K562 (cell line): ENCODE measurements around the gene KIF3A. TPM values are rescaled to one million over a fixed set of nuclear protein-coding genes. Genes with fewer than 3 reads are reported as not detected.
A peak's percentile ranks its signal among the peaks of the same experiment; 100 is the strongest.

ENCODE experiments used
- ATAC-seq: fragments of 200-7000 bp; cut with Tn5 transposase; 3 replicates; pipeline ENCODE4 v1.9.1; 2020; ENCODE audit warnings: moderate library complexity
- BruUV-seq: library from RNA; stranded (reverse); fragments of 400-500 nt; replicated peaks from 2 replicates; lab custom pipeline; 2021; lab: Mats Ljungman, UMichigan
- CTCF ChIA-PET: fragments of 300-600 bp; formaldehyde crosslinking; extraction: SDS; loops from one replicate; lab custom pipeline; 2021; ENCODE audit warnings: low intra/inter-chr PET ratio; lab: Yijun Ruan, JAX
- POLR2A ChIA-PET: fragments of 300-600, 350-650 bp; sonication (Branson Sonifier 250); formaldehyde crosslinking; extraction: SDS; loops from one replicate; lab custom pipeline; 2021; ENCODE audit warnings: antibody characterized with exemption, inconsistent platforms; lab: Yijun Ruan, JAX
- DNase-seq, 4 experiments: peaks; one replicate each; pipeline versions ENCODE4 v3.0.0 to v3.0.0-alpha.2; 2011 to 2018; ENCODE audit warnings: low spot score in 3 of 4, mixed read lengths in 3 of 4; ENCODE audit errors: extremely low read depth in 1 of 4
- FAIRE-seq: peaks from 2 replicates; lab custom pipeline; 2011; peaks lifted over from hg19 to GRCh38; lab: Jason Lieb, UNC
- H2AFZ ChIP-seq: 2 replicates; pipeline ENCODE4 v1.6.0; 2011; ENCODE audit warnings: low read depth, low read length, control low read depth, inconsistent platforms
- H3K27ac ChIP-seq: fragments of 200-600 bp; 3 replicates; pipeline ENCODE4 v1.8.0; 2011; ENCODE audit warnings: low read depth, mild to moderate bottlenecking, control low read depth, inconsistent platforms, low read length, moderate library complexity, mixed read lengths; ENCODE audit errors: extremely low read depth
- H3K27me3 ChIP-seq, 2 experiments: fragments of 300-600 bp in 1 of 2; 2 replicates in 1 of 2; 3 replicates in 1 of 2; pipeline versions ENCODE4 v1.6.0 to v1.8.0; 2011; ENCODE audit warnings: inconsistent platforms in 2 of 2, low read length in 2 of 2, mild to moderate bottlenecking in 1 of 2, mixed read lengths in 1 of 2, moderate library complexity in 1 of 2; ENCODE audit not compliant: control insufficient read depth in 2 of 2, insufficient read depth in 2 of 2
- H3K36me3 ChIP-seq: fragments of 300-600 bp; 3 replicates; pipeline ENCODE4 v1.8.0; 2011; ENCODE audit warnings: mild to moderate bottlenecking, low read length, inconsistent platforms; ENCODE audit not compliant: control insufficient read depth, insufficient read depth
- H3K4me1 ChIP-seq, 2 experiments: fragments of 200-600 bp in 1 of 2; replicated peaks in 1 of 2; 2 replicates in 1 of 2; 3 replicates in 1 of 2; pipeline versions ENCODE4 v1.5.1 to v1.8.0; 2011; ENCODE audit warnings: inconsistent platforms in 2 of 2, low read length in 2 of 2, mild to moderate bottlenecking in 1 of 2, mixed read lengths in 1 of 2, moderate library complexity in 1 of 2; ENCODE audit not compliant: control insufficient read depth in 2 of 2, insufficient read depth in 2 of 2
- H3K4me2 ChIP-seq: 2 replicates; pipeline ENCODE4 v1.6.1; 2011; ENCODE audit warnings: low read length, control low read depth, inconsistent platforms, mixed read lengths; ENCODE audit not compliant: insufficient read depth
- H3K4me3 ChIP-seq: fragments of 200-600 bp; sonication (generic), shearing (Covaris generic); 2 replicates; pipeline ENCODE4 v1.5.1; 2016; ENCODE audit warnings: control low read depth, inconsistent platforms
- H3K79me2 ChIP-seq: fragments of 200-600 bp; 3 replicates; pipeline ENCODE4 v1.8.0; 2011; ENCODE audit warnings: low read length, inconsistent platforms; ENCODE audit not compliant: control insufficient read depth, insufficient read depth
- H3K9ac ChIP-seq, 2 experiments: 2 replicates each; pipeline versions ENCODE4 v1.6.0 to v1.6.1; 2011; ENCODE audit warnings: low read depth in 2 of 2, low read length in 2 of 2, control low read depth in 1 of 2, inconsistent platforms in 1 of 2, mild to moderate bottlenecking in 1 of 2, mixed read lengths in 1 of 2; ENCODE audit not compliant: insufficient read depth in 1 of 2
- H3K9me1 ChIP-seq: one replicate; pipeline ENCODE4 v1.6.0; 2011; ENCODE audit warnings: inconsistent platforms, mild to moderate bottlenecking, low read length, moderate library complexity; ENCODE audit not compliant: control insufficient read depth, insufficient read depth
- H3K9me3 ChIP-seq: replicated peaks from 2 replicates; pipeline ENCODE4 v1.5.1; 2011; ENCODE audit warnings: low read depth, low read length, inconsistent platforms; ENCODE audit not compliant: control insufficient read depth, insufficient read depth
- H4K20me1 ChIP-seq: replicated peaks from 2 replicates; pipeline ENCODE4 v1.6.1; 2011; ENCODE audit warnings: low read length, inconsistent platforms, mixed read lengths; ENCODE audit not compliant: control insufficient read depth, insufficient read depth
- ATF3 ChIP-seq, 2 experiments: fragments of 450-650 bp in 1 of 2; sonication (generic) in 1 of 2; formaldehyde crosslinking in 1 of 2; IDR thresholded peaks in 1 of 2; conservative IDR thresholded peaks in 1 of 2; 2 replicates each; pipeline versions ENCODE4 v1.6.1 to v1.8.1; 2016 to 2023; ENCODE audit warnings: mild to moderate bottlenecking in 2 of 2, moderate library complexity in 2 of 2, inconsistent platforms in 1 of 2, missing genetic modification reagents in 1 of 2
- HCFC1 ChIP-seq: IDR thresholded peaks from 2 replicates; pipeline ENCODE4 v1.6.1; 2012; ENCODE audit warnings: low read depth, low read length, improper control_type of control experiment
- SIN3B ChIP-seq: fragments of 450-650 bp; IDR thresholded peaks from 2 replicates; pipeline ENCODE4 v1.6.1; 2017; ENCODE audit warnings: low read depth, mild to moderate bottlenecking, moderate library complexity
- ZNF121 ChIP-seq: sonication (generic); formaldehyde crosslinking; conservative IDR thresholded peaks from 2 replicates; pipeline ENCODE4 v1.8.0; 2022; ENCODE audit warnings: missing genetic modification reagents
- WGBS: fragments of 100-300 bp; shearing (Covaris generic); methylation state at CpG from one replicate; pipeline ENCODE4 v1.1.6; 2016; ENCODE audit warnings: low coverage, mixed read lengths; ENCODE audit not compliant: insufficient coverage; ENCODE audit errors: missing lambda C conversion rate; 5-methylcytosine and 5-hydroxymethylcytosine counted together
- in situ Hi-C: fragments of 300-500 bp; cut with MboI; formaldehyde crosslinking; loops from 4 replicates; pipeline ENCODE4 v1.15.0; 2018; ENCODE audit warnings: inconsistent platforms, mixed read lengths
- intact Hi-C: fragments of 100-400 bp; cut with micrococcal nuclease; formaldehyde crosslinking; loops from 2 replicates; pipeline ENCODE4 v1.14.2; 2022
- polyA plus RNA-seq, 8 experiments: library from polyadenylated mRNA; depleted of rRNA in 4 of 8; stranded (reverse) in 5 of 8; unstranded in 3 of 8; fragments of >200 nt; fragmentation: Nextera tagmentation in 2 of 8; fragmentation: Illumina TruSeq in 1 of 8; extraction: Ambion mirVana in 2 of 8; extraction: Trizol in 1 of 8; gene quantifications; 2 replicates each; pipeline versions ENCODE4 v1.2.1 to v1.2.3, GENCODE V29; 2011 to 2014; ENCODE audit warnings: inconsistent platforms in 1 of 8, missing spikeins in 1 of 8
- total RNA-seq, 7 experiments: library from RNA; depleted of rRNA in 6 of 7; stranded (reverse); fragments of >200 nt in 6 of 7; fragmentation: Illumina TruSeq in 2 of 7; extraction: Trizol in 2 of 7; gene quantifications; 2 replicates each; pipeline versions ENCODE4 v1.2.1 to v1.2.3, GENCODE V29; 2011 to 2021; ENCODE audit warnings: low replicate concordance in 1 of 7

Gene KIF3A
- total and polyA plus RNA-seq, 9 of the 15 experiments (the other 6 are each of a cell fraction or from before 2014, with no cell fraction given), result 1.5 to 7.8 (median 6.0) TPM

GRCh38 chr5:132733499-132734148 lies 3.7 kb downstream of the KIF3A start:
- Histone ChIP-seq H3K4me1 (peaks cover 10 to 16% of the 10 kb centered on the region in 2 experiments; a peak in 4 of 5 replicates), H3K27me3 (no peaks in the 10 kb centered on the region), H3K9me1 (no peaks in the 10 kb centered on the region), H3K9me3 (no peaks in the 10 kb centered on the region), H3K4me2 (no peak overlapping the region), H3K36me3 (no peaks in the 10 kb centered on the region), H3K9ac (no peak overlapping the region), H3K27ac (no peak overlapping the region), H4K20me1 (no peaks in the 10 kb centered on the region), H2AFZ (no peak overlapping the region), H3K79me2 (no peaks in the 10 kb centered on the region), H3K4me3 (no peak overlapping the region)
- ChIA-PET CTCF (no interaction called here), POLR2A (interaction anchor here (1.2 to 1.5 kb wide), 3 partner anchors 16 to 74 kb away, joined by 3 to 4 read pairs (median 3); no protein-coding TSS in a partner anchor)
- intact Hi-C loops (no loop called here), in situ Hi-C loops (no loop called here)
- no peak for DNase-seq
- peak; percentile 79 for TF ChIP-seq ZNF121 (CRISPR knock-in tag)
- no peak for TF ChIP-seq HCFC1
- no peak for TF ChIP-seq SIN3B
- TF ChIP-seq ATF3 (IDR thresholded peaks at IDR 0.05), result peak; percentile 25; the same call in 1 of the 2 replicates
- TF ChIP-seq ATF3 (CRISPR knock-in tag; conservative IDR thresholded peaks at IDR 0.05), result no peak
- no peak for ATAC-seq
- no peak for FAIRE-seq
- no TSS peak for BruUV-seq
- WGBS, result 52% methylated on average over 2 of the region's 2 CpGs
